Measurements from ENCODE around the gene CDKN1C. TPM values are rescaled to one million over a fixed set of nuclear protein-coding genes. Genes with fewer than 3 reads are reported as not detected.

CDKN1C gene
- total RNA-seq, 1 donor from 2014 or later, result 34.8 TPM

DNA sequence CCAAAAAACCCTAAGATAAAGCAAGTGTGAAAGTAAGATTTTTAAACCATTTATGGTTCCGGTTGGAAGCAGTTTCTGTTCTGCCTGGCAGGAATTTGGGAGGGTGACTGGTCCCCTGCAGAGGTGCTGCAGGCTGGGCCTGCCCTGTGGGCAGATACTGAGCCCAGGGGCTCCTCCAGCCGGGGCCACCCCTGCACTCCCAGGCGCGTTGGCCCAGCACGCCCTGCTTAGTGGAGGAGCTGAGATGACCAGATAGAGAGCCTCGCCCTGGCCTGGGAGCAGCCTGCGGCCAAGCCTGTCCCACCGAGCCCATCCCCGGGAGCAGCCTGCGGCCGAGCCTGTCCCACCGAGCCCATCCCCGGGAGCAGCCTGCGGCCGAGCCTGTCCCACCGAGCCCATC lies 35.7 kb upstream of the CDKN1C start:
- Histone ChIP-seq H3K36me3 (ENCODE audit: control insufficient read depth, insufficient read depth, low read length) (no peaks in the 10 kb centered on the region), H3K27me3 (ENCODE audit: control insufficient read depth, insufficient read depth, low read length) (no peaks in the 10 kb centered on the region), H3K4me3 (ENCODE audit: low read depth, low read length) (no peak overlapping the region)
- no peak for DNase-seq (ENCODE audit: low read depth)
- TF ChIP-seq, protein P1, sequence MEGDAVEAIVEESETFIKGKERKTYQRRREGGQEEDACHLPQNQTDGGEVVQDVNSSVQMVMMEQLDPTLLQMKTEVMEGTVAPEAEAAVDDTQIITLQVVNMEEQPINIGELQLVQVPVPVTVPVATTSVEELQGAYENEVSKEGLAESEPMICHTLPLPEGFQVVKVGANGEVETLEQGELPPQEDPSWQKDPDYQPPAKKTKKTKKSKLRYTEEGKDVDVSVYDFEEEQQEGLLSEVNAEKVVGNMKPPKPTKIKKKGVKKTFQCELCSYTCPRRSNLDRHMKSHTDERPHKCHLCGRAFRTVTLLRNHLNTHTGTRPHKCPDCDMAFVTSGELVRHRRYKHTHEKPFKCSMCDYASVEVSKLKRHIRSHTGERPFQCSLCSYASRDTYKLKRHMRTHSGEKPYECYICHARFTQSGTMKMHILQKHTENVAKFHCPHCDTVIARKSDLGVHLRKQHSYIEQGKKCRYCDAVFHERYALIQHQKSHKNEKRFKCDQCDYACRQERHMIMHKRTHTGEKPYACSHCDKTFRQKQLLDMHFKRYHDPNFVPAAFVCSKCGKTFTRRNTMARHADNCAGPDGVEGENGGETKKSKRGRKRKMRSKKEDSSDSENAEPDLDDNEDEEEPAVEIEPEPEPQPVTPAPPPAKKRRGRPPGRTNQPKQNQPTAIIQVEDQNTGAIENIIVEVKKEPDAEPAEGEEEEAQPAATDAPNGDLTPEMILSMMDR (IDR thresholded peaks at IDR 0.05; ENCODE audit: insufficient read depth, low read length, poor library complexity, severe bottlenecking), result no peak

DNA sequence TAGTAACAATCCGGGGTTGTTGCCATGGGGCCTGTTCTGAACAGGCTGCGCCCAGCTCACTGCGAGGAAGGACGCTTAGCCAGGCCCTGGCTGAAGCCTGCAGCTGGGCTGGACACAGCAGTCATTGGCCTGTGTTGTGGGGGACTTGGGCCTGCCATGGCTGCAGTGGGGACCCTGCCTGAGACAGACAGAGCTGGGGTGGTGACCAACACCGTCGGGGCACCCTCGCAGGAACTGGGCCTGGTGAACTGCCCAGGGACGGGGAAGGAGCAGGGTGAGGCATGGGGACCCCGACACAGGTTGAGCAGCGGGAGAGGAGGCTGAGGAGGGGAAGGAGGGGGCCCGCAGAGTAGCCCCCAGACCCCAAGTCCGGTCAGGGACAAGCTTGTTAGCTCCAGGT lies 34.8 kb upstream of the CDKN1C start:
- no peak for DNase-seq (ENCODE audit: low read depth)
- TF ChIP-seq, protein P1 (IDR thresholded peaks at IDR 0.05; ENCODE audit: insufficient read depth, low read length, poor library complexity, severe bottlenecking), result no peak
- H3K36me3 ChIP-seq (ENCODE audit: control insufficient read depth, insufficient read depth, low read length), result no peaks in the 10 kb centered on the region
- no peaks in the 10 kb centered on the region for H3K27me3 ChIP-seq (ENCODE audit: control insufficient read depth, insufficient read depth, low read length)
- H3K4me3 ChIP-seq (ENCODE audit: low read depth, low read length), result no peak overlapping the region

DNA sequence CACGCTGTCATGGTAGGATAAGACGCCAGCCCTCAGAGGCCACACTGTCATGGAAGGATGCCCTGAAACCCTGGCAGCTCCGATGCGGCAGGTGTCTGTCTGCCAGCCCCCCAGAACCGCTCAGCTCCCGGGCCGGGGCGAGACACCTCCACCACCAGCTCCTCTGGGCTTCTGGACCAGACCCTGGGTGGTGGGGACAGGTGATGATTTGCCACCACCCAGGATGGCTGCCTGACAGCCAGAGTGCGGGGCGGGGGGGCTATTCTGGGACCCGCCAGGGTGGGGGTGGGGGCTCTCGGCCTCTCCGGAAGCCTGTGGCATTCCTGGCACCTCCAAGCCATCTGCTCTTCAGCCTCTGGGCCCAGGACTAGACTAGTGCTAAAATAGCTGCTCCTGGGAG lies 34.3 kb upstream of the CDKN1C start:
- H3K36me3 ChIP-seq (ENCODE audit: control insufficient read depth, insufficient read depth, low read length), result no peaks in the 10 kb centered on the region
- DNase-seq (ENCODE audit: low read depth), result no peak
- no peak overlapping the region for H3K4me3 ChIP-seq (ENCODE audit: low read depth, low read length)
- TF ChIP-seq, protein P1 (IDR thresholded peaks at IDR 0.05; ENCODE audit: insufficient read depth, low read length, poor library complexity, severe bottlenecking), result no peak
- no peaks in the 10 kb centered on the region for H3K27me3 ChIP-seq (ENCODE audit: control insufficient read depth, insufficient read depth, low read length)

- no peak for DNase-seq (ENCODE audit: low read depth)
- no peaks in the 10 kb centered on the region for H3K27me3 ChIP-seq (ENCODE audit: control insufficient read depth, insufficient read depth, low read length)
- no peaks in the 10 kb centered on the region for H3K36me3 ChIP-seq (ENCODE audit: control insufficient read depth, insufficient read depth, low read length)
- H3K4me3 ChIP-seq (ENCODE audit: low read depth, low read length), result no peak overlapping the region
- TF ChIP-seq, protein P1 (IDR thresholded peaks at IDR 0.05; ENCODE audit: insufficient read depth, low read length, poor library complexity, severe bottlenecking), result no peak
Measured at GRCh38 chr11:2919188-2919587, 33.6 kb upstream of the CDKN1C start.

DNA sequence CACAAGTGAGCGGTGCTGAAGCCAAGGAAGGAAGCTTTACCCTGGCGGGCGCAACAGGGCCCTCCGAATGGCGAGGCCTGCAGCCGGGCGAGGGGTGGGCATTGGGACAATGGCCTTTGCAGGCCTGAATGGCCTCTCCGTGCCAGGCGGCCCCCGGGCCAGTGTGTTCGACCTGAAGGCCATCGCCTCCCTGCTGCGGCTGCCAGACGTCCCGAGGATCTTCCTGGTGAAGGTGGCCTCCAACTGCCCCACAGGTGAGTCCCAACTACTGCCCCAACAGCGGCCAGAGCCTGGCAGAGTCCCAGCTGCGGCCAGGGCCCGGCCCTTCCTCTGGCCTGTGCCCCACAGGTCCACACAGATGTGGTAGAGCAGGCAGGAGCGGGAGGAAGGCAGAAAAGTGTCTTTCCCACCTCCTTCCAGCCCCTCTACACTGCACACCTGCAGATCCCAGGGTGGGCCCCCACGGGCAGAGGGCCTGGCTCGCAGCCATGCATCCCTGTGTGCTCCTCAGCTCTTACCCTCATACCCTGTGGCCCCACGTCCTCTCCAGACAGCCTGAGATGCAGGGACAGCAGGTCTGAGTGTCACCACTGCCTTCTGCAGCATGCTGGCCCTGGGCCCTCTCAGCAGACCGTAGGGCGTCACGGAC lies 32.4 kb upstream of the CDKN1C start:
- TF ChIP-seq, protein P1 (IDR thresholded peaks at IDR 0.05; ENCODE audit: insufficient read depth, low read length, poor library complexity, severe bottlenecking), result no peak
- DNase-seq (ENCODE audit: low read depth), result no peak
- Histone ChIP-seq H3K27me3 (ENCODE audit: control insufficient read depth, insufficient read depth, low read length) (no peaks in the 10 kb centered on the region), H3K36me3 (ENCODE audit: control insufficient read depth, insufficient read depth, low read length) (no peaks in the 10 kb centered on the region), H3K4me3 (ENCODE audit: low read depth, low read length) (no peak overlapping the region)

All from kidney epithelial cell (primary cell).